Measurements from ENCODE around the gene ZNHIT6.
A peak's percentile ranks its signal among the peaks of the same experiment; 100 is the strongest.
"Not testable (repeated sequence)": the region's sequence is repeated elsewhere in the genome, so short reads cannot be mapped to it uniquely, and the experiment has no call there.

ZNHIT6 gene, protein sequence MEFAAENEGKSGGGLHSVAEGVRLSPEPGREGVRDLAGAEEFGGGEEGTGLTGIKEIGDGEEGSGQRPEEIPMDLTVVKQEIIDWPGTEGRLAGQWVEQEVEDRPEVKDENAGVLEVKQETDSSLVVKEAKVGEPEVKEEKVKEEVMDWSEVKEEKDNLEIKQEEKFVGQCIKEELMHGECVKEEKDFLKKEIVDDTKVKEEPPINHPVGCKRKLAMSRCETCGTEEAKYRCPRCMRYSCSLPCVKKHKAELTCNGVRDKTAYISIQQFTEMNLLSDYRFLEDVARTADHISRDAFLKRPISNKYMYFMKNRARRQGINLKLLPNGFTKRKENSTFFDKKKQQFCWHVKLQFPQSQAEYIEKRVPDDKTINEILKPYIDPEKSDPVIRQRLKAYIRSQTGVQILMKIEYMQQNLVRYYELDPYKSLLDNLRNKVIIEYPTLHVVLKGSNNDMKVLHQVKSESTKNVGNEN

DNA sequence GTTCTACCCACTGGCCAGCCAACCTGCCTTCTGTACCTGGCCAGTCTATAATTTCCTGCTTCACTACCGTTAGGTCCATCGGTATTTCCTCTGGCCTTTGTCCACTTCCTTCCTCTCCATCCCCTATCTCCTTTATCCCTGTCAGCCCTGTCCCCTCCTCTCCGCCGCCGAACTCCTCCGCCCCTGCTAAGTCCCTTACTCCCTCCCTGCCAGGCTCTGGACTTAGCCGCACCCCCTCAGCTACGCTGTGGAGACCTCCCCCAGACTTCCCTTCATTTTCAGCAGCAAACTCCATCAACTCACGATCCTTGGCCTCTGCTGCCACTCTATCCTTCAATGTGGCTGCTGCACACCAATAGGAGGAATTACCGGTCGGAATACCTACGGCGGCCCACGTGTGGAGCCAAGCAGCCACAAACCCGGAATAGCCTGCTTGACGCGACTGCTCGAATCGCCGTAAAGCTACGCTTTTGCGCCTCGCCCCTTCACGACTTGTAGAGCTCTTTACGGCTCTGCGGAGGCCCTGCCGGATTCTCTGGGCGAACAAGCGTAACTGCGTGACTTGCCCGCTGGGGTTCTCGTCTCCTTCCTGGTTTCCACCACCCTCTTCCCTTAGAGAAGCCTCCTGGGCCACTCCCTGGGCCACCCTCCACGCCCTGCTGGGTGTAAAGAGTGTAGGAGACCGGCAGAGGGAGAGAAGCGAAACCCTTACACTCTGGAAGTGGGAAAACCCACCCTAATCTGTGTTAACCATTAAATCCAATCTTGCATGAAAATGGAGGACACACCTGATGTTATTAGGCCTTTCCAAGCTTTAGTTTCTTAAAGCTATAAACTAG lies at the start of gene ZNHIT6:
Gene ZNHIT6, minus strand, starts transcription at position 444 of the 839 bp plus-strand sequence. Its CDS starts 149 bp downstream, at position 295.
- peak; percentile 94 for DNase-seq

DNA sequence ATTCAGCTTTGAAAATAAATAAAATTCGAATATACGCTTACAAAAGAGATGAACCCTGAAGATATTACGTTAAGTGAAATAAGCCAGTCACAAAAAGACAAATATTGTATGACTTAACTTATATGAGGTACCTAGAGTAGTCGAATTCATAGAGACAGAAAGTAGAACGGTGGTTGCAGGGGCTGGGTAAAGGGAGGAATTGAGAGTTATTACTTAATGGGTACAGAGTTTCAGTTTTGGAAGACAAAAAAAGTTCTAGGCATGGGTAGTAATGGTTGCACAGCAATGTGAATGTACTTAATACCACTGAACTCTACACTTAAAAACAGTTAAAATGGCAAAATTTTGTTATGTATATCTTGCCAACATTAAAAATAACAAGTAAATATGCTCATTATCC lies 48.6 kb upstream of the ZNHIT6 start:
- no peak for DNase-seq

DNA sequence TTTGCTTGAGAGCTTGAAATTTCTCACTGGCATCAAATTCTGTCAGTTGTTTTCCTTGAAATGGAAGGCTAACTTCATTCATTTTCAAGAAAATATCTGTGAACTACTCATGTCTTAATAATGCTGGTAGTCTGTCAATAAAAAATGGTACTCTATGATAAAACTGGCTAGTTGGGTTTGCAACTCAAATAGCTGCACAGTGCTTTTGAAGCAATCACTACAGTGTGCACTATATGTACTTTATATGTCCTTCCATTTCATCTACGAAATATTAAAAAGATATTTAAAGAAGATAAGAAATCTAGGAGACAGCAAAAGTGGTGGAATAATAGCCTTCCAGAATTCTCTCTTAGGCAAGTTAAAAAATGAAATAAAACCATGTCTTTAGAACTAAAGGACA lies 39.9 kb upstream of the ZNHIT6 start:
- DNase-seq = no peak

DNA sequence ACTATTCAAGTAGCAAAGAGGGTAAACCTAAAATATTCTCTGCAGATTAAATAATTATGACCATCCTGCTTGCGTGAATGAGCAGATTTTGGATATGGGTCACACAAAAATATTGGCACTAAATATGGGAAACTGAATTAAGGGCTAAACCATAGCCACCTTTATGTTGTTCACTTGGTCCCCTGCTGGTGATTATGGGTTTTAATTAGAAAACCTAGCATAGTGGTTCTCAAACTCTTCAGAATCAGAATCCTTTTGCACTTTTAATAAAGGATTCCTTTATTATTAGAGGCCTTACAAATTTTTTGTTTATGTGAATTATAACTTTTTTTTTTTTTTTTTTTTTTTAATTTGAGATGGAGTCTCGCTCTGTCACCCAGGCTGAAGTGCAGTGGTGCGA lies 38.5 kb upstream of the ZNHIT6 start:
- no peak for DNase-seq

DNA sequence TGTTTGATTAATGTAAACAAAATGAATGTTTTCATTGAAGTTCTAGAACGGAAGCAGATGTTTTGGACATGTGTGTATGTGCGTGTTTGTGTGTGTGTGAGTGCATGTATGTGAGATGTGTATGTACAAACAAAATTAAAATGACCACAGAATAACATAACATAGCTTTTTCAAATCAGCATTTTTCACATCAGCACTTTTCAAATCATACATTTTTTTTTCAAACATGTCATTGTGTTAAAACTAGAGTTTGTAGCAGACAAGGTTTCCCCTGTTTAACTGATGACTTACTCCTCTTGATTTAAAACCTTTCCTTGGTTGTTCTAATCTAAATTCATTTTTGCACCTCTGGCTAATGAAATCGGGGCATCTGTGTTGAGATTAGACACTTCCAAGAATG lies 35.6 kb upstream of the ZNHIT6 start:
- no peak for DNase-seq

DNA sequence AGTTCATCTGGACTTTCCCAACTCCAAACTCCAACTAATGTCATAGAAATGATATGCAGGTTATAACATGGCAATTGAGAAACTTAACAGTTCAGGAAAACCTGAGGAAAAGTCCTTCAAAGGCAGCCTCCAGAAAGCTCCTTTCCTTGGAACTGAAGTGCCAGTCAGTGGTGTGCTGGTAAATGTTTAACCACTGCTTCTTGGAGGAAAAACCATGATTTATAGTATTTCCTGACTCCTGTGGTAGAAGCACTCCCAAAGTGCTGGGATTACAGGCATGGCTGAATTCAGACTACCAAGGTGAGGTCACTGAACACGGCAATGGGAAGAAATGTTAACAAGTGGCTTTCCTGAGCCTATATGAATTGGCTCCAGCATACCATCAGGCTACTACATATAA lies 26.7 kb upstream of the ZNHIT6 start:
- no peak for DNase-seq

DNA sequence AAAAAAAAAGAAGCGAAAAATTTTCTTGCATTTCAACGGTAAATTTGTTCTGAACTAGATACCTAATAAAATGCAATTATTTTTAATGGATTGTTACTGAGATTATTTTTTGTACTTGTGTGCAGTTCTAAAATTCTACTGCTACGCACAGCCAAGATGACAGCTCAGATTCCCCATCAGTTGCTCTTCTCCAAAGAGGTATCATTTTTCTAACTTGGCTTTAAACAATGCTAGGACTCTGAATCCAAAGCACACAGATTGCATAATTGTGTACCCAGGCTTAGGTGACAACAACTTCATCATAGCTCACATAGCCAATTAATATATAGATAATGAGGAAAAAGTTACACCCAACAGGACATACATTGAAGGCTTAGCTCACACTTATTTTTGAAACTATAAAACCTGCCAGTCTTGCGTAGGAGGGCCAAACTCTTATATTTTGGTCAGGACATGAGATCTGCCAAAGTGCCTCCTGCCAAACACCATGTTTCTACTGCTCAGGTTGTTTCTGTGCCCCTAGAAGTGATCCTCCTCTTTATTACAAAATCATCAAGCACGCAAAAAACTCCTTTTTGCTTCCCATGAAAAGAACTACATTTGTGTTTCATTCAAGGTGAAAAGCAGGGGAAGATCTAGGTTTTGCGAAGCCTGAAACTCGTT lies 10.6 kb upstream of the ZNHIT6 start:
- no peak for DNase-seq

DNA sequence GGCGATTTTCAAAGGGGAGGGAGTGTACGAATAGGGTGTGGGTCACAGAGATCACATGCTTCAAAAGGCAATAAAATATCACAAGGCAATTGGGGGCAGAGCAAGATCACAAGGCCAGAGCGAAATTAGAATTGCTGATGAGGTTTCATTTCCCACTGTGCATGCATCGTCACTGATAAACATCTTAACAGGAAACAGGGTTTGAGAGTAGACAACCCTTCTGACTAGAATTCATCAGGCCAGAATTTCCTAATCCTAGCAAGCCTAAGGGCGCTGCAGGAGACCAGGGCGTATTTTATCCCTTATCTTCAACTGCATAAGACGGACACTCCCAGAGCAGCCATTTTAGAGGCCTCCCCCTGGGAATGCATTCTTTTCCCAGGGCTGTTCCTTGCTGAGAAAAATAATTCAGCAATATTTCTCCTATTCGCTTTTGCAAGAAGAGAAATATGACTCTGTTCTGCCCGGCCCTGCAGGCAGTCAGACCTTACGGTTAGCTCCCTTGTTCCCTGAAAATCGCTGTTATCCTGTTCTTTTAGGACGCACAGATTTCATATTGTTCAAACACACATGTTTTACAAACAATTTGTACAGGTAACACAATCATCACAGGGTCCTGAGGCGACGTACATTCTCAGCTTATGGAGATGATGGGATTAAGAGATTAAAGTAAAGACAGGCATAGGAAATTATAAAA lies 6.3 kb upstream of the ZNHIT6 start:
- not testable (repeated sequence) for DNase-seq

DNA sequence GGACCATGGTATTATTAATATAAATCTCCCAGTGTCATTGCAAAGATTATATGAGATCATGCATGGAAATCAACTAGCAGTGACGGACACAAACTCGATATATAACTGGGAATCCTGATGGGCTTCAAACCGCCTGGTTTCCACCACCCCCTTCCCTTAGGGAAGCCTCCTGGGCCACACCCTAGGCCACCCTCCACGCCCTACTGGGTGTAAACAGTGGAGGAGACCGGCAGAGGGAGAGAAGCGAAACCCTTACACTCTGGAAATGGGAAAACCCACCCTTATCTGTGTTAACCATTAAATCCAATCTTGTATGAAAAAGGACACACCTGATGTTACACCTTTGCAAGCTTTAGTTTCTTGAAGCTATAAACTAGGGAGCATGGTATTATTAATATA lies 595 bp upstream of the ZNHIT6 start:
- DNase-seq = no peak

DNA sequence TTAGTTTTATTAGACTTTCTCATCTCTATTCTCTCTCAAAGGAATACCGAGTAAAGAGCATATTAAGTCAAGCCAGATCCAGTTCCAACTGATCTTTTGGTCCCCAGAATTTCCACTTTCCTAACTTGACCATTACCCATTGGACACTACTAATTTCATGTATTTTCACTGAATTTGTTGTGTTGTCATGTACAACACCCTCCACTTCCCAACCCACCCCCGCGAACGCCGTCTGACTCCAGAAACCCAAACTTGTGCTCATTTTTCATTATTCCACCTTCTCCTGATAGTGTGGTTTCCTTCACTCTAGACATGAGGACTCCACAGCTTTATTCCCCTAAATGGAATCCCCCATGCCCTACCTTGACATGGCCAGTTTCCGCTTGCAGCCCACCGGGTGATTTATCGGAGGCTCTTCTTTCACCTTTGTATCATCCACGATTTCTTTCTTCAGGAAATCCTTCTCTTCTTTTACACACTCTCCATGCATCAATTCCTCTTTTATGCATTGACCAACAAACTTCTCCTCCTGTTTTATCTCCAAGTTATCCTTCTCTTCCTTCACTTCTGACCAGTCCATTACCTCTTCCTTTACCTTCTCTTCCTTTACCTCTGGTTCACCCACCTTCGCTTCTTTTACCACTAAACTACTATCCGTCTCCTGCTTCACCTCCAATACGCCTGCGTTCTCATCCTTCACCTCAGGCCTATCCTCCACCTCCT lies 805 bp downstream of the ZNHIT6 start:
- DNase-seq = no peak

DNA sequence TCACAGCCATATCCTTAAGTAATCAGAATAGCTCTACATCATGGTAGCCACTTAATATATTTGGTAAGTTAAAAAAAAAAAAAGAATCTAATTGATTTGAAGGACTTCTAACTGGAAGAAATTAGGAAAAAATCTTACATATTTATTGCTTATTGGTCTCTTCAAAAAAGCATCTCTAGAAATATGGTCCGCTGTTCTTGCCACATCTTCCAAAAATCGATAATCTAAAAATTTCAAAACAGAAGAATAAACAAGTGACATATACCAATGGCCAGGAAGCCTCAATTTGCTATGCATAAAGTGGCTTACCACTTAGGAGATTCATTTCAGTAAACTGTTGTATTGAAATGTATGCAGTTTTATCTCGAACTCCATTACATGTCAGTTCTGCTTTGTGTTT lies 2.3 kb downstream of the ZNHIT6 start:
- DNase-seq = no peak

DNA sequence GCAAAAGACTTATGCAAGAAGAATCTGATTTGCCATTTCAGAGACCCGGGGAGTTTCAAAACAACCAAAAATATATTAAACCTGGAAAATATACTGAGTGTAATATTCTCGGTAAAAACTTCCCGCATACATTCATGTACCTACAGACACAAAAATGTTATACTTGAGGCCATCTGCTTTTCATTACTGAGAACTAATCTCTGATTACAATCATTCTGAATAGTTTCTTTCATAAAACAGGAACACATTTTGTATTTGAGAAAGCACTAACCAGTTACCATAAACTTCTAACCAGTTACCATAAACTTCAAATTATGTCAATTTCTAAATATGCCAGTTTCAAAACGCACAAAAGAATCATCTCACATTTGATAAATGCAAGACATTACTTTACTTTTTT lies 7.8 kb downstream of the ZNHIT6 start:
- DNase-seq = no peak

DNA sequence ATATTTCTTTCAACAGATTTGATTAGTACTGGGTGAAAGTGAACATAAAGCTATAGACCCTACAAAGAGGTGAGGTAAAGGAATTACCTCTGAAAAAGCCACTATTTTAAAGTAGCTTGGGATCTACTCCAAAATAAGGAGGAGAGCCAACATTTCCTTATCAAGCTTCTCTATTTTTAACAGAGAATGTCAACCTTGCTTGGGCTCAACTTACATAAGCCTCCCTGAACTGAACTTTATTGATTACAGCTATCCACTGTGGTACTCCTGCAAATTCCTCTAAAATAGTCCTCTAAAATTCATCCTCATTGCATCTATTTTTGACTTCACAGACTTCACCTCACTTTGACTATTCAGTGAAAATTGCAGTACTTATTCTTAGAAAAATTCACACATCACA lies 10.3 kb downstream of the ZNHIT6 start:
- no peak for DNase-seq

DNA sequence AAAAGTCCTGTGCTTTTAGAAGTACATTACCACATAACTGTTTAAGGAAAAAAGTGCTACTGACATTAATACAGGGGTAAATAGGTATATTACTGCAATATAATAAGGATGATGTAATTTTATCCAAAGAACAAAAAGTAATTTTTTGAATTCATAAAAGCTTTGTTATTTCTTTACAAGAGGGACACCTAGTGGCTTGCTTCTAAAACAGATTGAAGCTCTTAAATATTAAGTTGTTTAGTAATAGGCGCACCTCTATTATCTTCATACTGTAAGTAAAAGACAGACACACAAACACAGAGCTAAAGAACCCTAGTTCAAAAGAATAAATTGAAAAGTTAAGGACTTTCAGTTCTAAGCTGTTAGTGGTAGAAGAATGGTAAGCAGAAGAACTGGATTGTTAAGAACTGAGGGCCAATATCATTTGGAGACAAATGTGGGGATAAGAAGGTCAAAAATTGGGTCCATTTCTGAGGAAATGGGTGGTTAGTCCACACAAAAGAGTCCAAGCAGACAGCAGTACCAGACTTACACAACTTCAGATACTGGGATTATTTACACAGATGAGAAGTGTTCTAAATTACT lies 15.4 kb downstream of the ZNHIT6 start:
- DNase-seq = no peak

DNA sequence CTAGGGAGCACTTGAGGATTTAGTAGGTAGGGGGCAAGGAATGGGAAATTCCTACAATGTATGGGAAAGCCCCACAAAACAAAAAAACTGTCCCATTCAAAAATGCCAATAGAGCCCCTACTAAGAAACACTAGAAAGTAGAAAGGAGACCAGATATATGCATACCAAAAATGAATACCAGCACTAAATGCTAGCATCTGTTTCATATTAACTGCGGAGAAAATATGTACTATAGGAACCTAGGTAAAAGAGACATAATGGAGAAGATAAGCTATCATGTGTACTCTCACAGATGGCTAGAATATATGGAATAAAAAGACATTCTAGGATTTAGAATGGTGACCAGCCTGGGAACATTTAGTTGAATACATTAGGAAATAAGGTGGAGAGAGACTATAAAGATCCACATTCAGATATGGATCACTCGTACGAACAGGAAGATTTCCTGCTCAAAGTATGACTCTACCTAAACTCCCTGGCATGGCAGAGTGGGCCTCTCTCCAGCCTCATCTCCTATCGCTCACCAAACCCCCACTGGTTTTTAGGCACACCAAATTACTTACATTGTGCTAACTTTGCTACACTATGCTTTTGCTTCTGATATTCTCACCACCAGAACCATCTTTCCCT lies 18.3 kb downstream of the ZNHIT6 start:
- no peak for DNase-seq

DNA sequence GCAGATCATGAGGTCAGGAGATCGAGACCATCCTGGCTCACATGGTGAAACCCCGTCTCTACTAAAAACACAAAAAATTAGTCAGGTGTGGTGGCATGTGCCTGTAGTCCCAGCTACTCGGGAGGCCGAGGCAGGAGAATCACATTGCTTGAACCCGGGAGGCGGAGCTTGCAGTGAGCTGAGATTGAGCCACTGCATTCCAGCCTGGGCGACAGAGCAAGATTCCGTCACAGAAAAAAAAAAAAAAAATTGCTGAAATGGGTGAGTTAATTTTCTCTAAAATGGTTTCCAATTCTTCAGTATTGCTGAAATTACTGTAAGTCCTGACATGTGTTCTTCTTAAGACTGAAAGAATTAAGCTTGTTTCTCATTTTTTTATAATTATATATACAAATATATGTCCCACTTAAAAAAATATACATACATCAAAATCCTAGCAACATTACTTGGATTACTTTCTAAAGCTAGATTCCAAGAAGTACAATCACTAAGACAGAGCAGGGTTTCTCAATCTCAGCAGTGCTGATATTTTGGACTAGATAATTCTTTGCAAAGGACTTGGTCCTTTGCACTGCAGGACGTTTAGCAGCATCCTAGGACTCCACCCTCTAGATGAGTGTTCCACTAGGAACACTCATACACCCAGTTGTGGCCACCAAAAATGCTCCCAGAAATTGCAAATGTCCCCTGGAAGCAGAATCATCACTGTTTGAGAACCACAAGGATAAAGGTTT lies 24.8 kb downstream of the ZNHIT6 start:
- DNase-seq = no peak

DNA sequence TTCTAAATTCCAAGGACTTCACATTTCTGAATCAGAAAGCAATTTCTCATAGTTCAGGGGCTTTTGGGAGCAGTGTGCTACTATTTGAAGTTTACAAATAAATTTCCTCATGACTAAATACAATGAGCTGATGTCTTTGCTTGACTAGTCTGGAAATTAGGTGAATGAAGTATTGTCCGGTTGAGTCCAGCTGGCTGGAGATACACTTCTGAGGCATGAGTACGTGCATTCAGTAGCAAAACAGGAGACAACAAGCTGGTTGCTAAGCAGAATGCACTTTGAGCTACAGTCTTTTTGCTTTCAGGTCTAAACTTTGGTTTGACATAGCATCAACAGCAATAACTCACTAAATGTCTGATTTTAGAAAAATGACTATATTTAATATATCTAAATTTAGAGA lies 27.1 kb downstream of the ZNHIT6 start:
- DNase-seq = no peak

DNA sequence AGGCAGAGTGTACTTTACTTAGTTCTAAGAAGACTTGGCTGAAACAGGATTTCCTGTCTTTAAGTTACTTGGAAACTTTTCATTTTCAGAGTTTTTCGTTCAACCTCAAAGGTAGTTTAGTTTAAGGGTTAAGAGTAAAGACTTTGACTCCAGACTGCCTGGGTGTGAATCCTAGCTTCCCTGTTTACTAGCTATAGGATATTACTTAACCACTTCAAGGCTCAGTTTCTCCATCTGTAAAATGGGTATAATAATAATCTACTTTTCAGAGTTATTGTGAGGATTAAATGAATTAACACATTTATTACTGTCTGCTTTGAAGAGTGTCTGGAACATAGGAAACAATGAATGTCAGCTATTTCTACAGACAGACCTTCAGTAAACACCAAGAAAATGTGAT lies 30.0 kb downstream of the ZNHIT6 start:
- no peak for DNase-seq

DNA sequence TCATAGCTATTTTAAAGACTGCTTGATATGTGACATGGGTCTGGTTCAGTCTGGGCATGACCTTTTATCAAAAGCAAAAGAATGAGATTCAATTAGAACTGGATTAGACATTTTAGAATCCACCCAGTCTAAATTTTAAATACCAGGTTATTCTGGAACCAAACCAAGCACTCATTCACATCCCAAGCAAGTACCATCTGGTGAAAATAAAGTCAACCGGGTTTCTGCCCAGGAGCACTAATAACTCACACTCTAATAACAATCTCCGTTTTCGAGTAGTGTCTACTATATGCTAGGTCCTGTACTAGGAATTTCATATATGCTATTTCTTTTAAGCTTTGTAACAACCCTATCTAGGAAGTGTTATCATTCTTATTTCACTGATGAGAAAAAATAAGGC lies 30.6 kb downstream of the ZNHIT6 start:
- DNase-seq = no peak

DNA sequence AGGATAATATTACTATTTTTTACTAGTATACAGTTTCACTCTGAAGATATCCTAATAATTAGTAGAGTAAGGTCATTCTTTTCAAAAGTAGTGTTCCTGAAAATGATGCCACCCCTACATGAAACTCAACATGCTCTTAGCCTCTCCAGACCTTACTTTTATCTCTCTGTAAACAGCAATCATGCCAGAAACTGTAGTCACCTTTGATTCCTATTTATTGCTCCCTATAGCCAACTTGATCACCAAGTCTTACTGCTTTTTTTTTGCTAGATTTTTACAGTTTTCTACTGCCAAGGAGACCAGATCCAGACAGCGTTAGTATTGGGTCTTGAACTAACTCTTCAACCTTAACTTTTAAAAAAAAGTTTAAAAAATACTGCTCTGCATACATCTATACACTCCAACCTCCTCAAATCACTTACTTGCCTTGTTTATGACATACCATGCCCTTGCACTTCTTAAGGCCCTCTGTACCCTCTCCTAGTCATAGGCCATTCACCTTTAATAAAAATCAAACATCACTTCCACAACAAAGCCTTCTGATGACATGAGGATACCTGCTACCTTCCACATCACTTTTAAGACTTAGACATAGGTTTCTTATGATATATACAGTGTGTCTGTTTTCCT lies 36.1 kb downstream of the ZNHIT6 start:
- DNase-seq = no peak

Measured in DMS 273 treated with DMSO at 0.1 percent for 48 hours (cell line).